HG03159 (cell line): ENCODE results near the gene SH3BP4.
"Not testable (repeated sequence)": the region's sequence is repeated elsewhere in the genome, so short reads cannot be mapped to it uniquely, and the experiment has no call there.

Experiments
- ATAC-seq: cut with Tn5 transposase; IDR thresholded peaks from one replicate; pipeline ENCODE4 v1.9.1; 2021; ENCODE audit warnings: mild to moderate bottlenecking, moderate library complexity; ENCODE audit not compliant: unreplicated experiment

The SH3BP4 gene

GRCh38 chr2:235009081-235009480 is 57.3 kb downstream of the SH3BP4 start:
- ATAC-seq: no peak

GRCh38 chr2:235010117-235010714 is 58.4 kb downstream of the SH3BP4 start:
- ATAC-seq: no peak

- ATAC-seq: no peak
These were observed 59.8 kb downstream of the SH3BP4 start for GRCh38 chr2:235011607-235011928.

- no peak for ATAC-seq
These were observed 60.3 kb downstream of the SH3BP4 start for GRCh38 chr2:235011929-235012631.

- no peak for ATAC-seq
These were observed 65.6 kb downstream of the SH3BP4 start for GRCh38 chr2:235017441-235017840.

GRCh38 chr2:235018838-235019237 is 67.0 kb downstream of the SH3BP4 start:
- ATAC-seq: no peak

GRCh38 chr2:235020141-235020540 is 68.3 kb downstream of the SH3BP4 start:
- not testable (repeated sequence) for ATAC-seq

GRCh38 chr2:235021752-235022151 is 69.9 kb downstream of the SH3BP4 start:
- no peak for ATAC-seq

GRCh38 chr2:235024191-235024860 is 72.5 kb downstream of the SH3BP4 start:
- ATAC-seq: no peak

GRCh38 chr2:235024931-235025773 is 73.3 kb downstream of the SH3BP4 start:
- ATAC-seq: no peak

- ATAC-seq: no peak
These were observed 74.2 kb downstream of the SH3BP4 start for GRCh38 chr2:235025800-235026536.

- no peak for ATAC-seq
These were observed 75.1 kb downstream of the SH3BP4 start for GRCh38 chr2:235026649-235027557.

GRCh38 chr2:235027558-235028214 is 75.9 kb downstream of the SH3BP4 start:
- ATAC-seq: no peak

- ATAC-seq: no peak
These were observed 76.8 kb downstream of the SH3BP4 start for GRCh38 chr2:235028646-235029045.

- ATAC-seq: no peak
These were observed 77.2 kb downstream of the SH3BP4 start for GRCh38 chr2:235029054-235029453.

- no peak for ATAC-seq
These were observed 78.3 kb downstream of the SH3BP4 start for GRCh38 chr2:235030126-235030525.

GRCh38 chr2:235030936-235031335 is 79.1 kb downstream of the SH3BP4 start:
- ATAC-seq: no peak

GRCh38 chr2:235031686-235032373 is 80.0 kb downstream of the SH3BP4 start:
- no peak for ATAC-seq

GRCh38 chr2:235032466-235032865 is 80.6 kb downstream of the SH3BP4 start:
- no peak for ATAC-seq
